IPS-18c (cell line): Measurements from ENCODE around the gene TMEM145.

ENCODE experiments used
- H3K4me3 ChIP-seq: 2 replicates; pipeline ENCODE4 v1.7.0; 2013; ENCODE audit warnings: low read depth, mild to moderate bottlenecking, low read length, moderate library complexity; ENCODE audit not compliant: insufficient read depth
- H3K9me3 ChIP-seq: one replicate; pipeline ENCODE4 v1.6.1; 2013; ENCODE audit warnings: mild to moderate bottlenecking, low read length, moderate library complexity; ENCODE audit not compliant: control insufficient read depth, insufficient read depth

Gene TMEM145

GRCh38 chr19:42285541-42285941 lies 27.6 kb upstream of the TMEM145 start:
- Histone ChIP-seq H3K9me3 (peaks cover 2% of the 10 kb centered on the region), H3K4me3 (peak overlapping the region; percentile 66; the same call in 1 of the 2 replicates)

GRCh38 chr19:42285988-42286348 lies 27.1 kb upstream of the TMEM145 start:
- Histone ChIP-seq H3K9me3 (peaks cover 2% of the 10 kb centered on the region), H3K4me3 (no peak overlapping the region)

- Histone ChIP-seq H3K9me3 (peaks cover 2% of the 10 kb centered on the region), H3K4me3 (no peak overlapping the region; the same call in 1 of the 2 replicates)
These were observed 26.6 kb upstream of the TMEM145 start for GRCh38 chr19:42286349-42287016.

GRCh38 chr19:42287017-42287826 lies 25.9 kb upstream of the TMEM145 start:
- H3K4me3 ChIP-seq, result no peak overlapping the region; the same call in 1 of the 2 replicates
- peaks cover 2% of the 10 kb centered on the region for H3K9me3 ChIP-seq

- no peak overlapping the region for H3K4me3 ChIP-seq
- peaks cover 2% of the 10 kb centered on the region for H3K9me3 ChIP-seq
These were observed 25.3 kb upstream of the TMEM145 start for GRCh38 chr19:42287827-42288107.

- peaks cover 2% of the 10 kb centered on the region for H3K9me3 ChIP-seq
- no peak overlapping the region for H3K4me3 ChIP-seq
These were observed 24.7 kb upstream of the TMEM145 start for GRCh38 chr19:42288387-42288786.

- H3K4me3 ChIP-seq, result no peak overlapping the region
- peaks cover 2% of the 10 kb centered on the region for H3K9me3 ChIP-seq
These were observed 24.1 kb upstream of the TMEM145 start for GRCh38 chr19:42288881-42289555.

GRCh38 chr19:42289556-42290041 lies 23.5 kb upstream of the TMEM145 start:
- Histone ChIP-seq H3K4me3 (no peak overlapping the region), H3K9me3 (peaks cover 1% of the 10 kb centered on the region)

GRCh38 chr19:42290136-42290522 lies 23.0 kb upstream of the TMEM145 start:
- H3K9me3 ChIP-seq, result no peaks in the 10 kb centered on the region
- H3K4me3 ChIP-seq, result no peak overlapping the region

- H3K9me3 ChIP-seq, result no peaks in the 10 kb centered on the region
- no peak overlapping the region for H3K4me3 ChIP-seq
These were observed 22.3 kb upstream of the TMEM145 start for GRCh38 chr19:42290523-42291434.

GRCh38 chr19:42291435-42291810 lies 21.7 kb upstream of the TMEM145 start:
- Histone ChIP-seq H3K9me3 (no peaks in the 10 kb centered on the region), H3K4me3 (no peak overlapping the region)

GRCh38 chr19:42292042-42292960 lies 20.8 kb upstream of the TMEM145 start:
- Histone ChIP-seq H3K9me3 (no peaks in the 10 kb centered on the region), H3K4me3 (no peak overlapping the region)

GRCh38 chr19:42292963-42293362 lies 20.1 kb upstream of the TMEM145 start:
- Histone ChIP-seq H3K9me3 (no peaks in the 10 kb centered on the region), H3K4me3 (no peak overlapping the region)

GRCh38 chr19:42293540-42293939 lies 19.6 kb upstream of the TMEM145 start:
- H3K4me3 ChIP-seq, result no peak overlapping the region

GRCh38 chr19:42293948-42294347 lies 19.2 kb upstream of the TMEM145 start:
- H3K9me3 ChIP-seq, result no peaks in the 10 kb centered on the region
- H3K4me3 ChIP-seq, result no peak overlapping the region

More at GRCh38 chr19:42293540-42293939, 19.6 kb upstream of the TMEM145 start:
- H3K9me3 ChIP-seq, result no peaks in the 10 kb centered on the region

- Histone ChIP-seq H3K4me3 (no peak overlapping the region), H3K9me3 (no peaks in the 10 kb centered on the region)
These were observed 18.5 kb upstream of the TMEM145 start for GRCh38 chr19:42294471-42295137.
